ENCODE data around the gene PRMT3.
A peak's percentile ranks its signal among the peaks of the same experiment; 100 is the strongest.
"Not testable (repeated sequence)": the region's sequence is repeated elsewhere in the genome, so short reads cannot be mapped to it uniquely, and the experiment has no call there.

PRMT3 gene

GRCh38 chr11:20374741-20375300 lies 12.7 kb upstream of the PRMT3 start:
- DNase-seq = no peak

- DNase-seq = no peak
These were observed 11.3 kb upstream of the PRMT3 start for GRCh38 chr11:20376162-20376730.

- DNase-seq = not testable (repeated sequence)
These were observed 1.5 kb upstream of the PRMT3 start for GRCh38 chr11:20385996-20386395.

GRCh38 chr11:20388096-20389055 lies 860 bp downstream of the PRMT3 start:
- peak; percentile 6 for DNase-seq

DNA sequence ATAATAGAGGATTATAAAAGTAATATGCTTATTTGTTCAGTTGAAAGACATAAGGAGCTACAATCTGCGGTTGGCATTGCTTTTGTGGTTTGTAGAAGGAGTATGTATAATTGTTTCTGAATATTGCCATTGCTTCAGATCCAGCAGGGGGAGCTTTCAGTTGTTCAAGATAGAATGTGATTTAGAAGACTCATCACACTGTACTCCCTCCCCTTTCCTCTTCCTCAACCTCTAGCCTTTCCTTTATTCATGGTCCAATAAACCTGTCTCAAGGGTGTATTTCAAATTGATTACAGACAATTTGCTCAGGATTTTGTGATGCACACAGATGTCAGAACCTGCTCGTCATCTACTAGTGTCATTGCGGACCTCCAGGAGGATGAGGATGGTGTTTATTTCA lies 9.8 kb downstream of the PRMT3 start:
- peak; percentile 51 for DNase-seq

DNA sequence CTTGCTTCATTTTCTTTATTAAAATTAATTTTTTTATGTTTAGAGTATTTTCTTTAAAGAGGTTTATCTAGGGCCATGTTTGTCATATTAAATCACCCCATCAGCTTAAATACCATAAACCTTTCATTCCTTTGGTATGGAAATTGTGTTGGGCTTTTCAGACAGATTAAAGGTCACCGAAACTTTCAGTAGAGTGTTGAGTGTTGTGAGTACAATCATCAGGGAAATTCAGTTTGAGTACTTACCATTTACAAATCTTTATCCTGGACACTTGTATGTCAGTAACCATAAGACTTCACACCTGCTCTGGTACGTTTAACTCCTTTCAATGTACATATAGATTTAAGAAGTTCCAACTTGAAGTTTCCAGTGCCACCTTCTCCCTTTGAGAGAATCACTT lies 12.0 kb downstream of the PRMT3 start:
- DNase-seq = no peak

DNA sequence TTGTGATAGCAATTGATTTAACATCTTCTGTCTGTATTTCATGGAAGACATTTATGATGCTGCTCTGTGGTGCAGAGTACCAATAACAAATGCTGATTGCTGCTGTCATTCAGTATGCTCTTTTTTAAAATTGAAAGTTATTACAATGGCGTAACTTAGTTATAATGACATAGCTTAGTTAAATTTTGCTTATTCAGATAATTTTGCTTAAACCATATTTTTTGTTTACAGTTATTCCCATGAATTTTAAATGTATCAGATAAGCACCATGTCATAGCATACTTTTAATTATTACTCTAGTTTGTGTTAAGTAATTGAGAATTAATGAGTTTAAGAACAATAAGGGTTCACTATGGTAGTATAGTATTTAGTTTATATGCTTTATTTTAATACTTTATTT lies 15.5 kb downstream of the PRMT3 start:
- no peak for DNase-seq

DNA sequence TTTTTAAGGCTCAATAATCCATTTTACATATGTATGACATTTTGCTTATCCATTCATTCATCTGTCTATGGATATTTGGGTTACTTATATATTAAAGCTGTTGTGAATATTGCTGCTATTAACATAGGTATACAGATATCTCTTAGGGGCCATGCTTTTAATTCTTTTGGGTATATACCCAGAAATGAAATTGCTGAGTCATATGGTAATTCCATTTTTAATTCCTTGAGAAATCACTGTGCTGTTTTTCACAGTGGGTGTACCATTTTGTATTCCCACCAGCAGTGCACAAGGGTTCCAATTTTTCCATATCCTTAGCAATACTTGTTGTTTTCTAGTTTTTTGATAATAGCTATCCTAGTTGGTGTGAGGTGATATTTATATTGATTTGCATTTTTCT lies 19.0 kb downstream of the PRMT3 start:
- DNase-seq = no peak

DNA sequence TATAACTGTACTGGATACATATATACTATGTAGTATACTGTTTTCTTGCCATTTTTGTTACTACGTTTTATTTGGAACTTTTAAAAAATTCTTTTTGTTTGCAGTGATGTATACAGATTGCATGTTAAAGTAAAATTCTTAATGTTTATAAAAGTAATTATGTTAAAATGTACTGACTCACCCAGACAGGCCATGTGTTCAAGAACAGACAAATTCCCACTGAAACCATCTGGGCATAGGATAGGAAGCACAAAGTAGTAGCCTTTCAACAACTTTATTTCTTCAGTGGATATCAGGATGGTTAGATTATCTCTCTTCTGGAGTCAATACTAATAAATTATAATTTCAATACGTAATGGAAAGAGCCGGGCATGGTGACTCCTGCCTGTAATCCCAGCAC lies 19.8 kb downstream of the PRMT3 start:
- DNase-seq = no peak

DNA sequence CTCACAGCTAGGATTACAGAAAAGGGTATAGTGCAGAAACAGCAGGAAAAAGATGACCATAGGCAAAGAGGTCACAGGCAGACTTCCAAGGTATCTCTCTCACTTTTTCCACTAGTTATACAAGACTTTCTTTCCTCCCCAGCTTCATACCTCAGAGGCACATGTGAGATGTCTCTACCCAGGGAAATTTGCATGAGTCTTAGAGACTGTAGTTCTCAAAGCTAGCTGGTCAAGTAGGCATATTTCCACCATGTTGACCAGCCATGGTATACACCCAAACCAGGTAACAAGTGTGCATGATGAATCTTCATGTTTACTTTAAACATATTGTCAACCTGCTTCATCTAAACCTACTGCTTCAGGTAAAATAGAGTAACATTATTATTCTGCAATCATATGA lies 27.9 kb downstream of the PRMT3 start:
- DNase-seq = no peak

GRCh38 chr11:20417771-20418170 lies 30.3 kb downstream of the PRMT3 start:
- no peak for DNase-seq

DNA sequence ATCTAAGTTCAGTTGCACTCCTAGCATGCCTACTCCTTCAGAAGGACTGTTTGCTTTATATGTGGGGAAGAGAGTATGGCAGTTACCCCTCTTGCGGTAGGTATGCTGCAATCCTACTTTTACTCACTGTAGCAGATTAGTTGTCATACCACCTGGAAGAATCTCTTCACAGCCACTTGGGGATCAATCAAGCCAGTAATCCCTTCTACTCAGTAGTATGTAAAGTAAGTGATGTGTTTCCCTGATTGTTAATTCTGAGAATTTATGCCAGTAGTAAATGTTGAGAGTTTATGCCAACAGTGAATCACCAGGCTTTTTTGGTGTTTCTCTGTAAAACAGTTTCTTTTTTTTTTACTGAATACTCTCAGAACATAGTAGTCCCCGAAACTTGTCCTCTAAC lies 34.4 kb downstream of the PRMT3 start:
- DNase-seq = no peak

DNA sequence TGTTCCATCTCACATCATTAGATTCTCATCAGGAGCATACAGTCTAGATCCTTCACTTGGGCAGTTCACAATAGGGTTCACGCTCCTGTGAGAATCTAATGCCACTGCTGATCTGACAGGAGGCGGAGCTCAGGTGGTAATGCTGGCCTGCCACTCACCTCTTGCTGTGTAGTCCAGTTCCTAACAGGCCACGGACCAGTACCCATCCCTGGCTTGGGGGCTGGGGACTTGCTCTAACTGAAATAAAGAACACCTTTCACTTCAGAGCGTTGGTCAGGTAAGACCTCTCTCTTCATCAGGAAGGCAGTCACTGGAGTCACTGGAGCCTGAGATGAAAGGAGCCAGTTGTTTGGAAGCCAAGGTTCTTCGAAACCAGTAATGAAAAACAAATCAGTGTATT lies 41.7 kb downstream of the PRMT3 start:
- DNase-seq = no peak

DNA sequence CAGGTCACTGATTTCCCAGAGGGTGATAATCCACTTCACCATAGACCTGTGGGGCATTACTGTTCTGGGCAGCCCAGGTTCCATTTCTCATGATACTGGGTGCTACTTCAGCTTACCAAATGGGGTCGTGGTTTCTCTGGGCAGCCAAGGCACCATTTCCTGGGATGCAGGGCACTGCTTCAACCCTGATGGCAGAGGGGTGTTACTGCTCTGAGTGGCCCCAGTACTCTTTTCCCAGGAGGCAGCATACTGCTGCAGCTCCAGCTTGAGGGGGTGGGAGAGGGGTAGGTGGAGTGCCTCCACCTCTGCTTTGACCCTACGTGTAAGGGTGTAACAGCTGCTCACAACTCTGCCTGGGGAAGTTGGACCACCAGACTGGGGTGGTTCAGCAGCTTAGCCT lies 51.1 kb downstream of the PRMT3 start:
- no peak for DNase-seq

DNA sequence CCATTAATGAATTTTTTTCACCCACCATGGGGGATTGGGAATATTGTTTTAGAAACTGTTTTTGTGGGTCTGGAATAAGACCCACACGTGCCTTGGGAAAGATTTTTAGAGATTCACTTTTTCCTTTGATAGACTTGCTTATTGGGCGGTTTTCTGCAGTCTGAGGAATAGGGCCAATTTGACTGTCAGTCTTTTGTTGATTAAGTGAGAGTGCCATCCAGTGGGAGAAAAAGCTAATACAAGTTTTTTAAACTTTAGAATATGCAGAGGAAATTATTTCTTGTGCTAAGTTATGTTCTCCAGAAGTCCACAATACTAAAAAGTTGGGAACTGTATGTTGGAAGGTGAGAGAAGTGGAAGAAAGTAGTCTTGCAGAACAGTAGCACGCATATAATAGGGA lies 56.1 kb downstream of the PRMT3 start:
- DNase-seq = peak; percentile 12

GRCh38 chr11:20444535-20444934 lies 57.0 kb downstream of the PRMT3 start:
- no peak for DNase-seq

GRCh38 chr11:20448834-20449233 lies 61.3 kb downstream of the PRMT3 start:
- DNase-seq = no peak

- no peak for DNase-seq
These were observed 63.3 kb downstream of the PRMT3 start for GRCh38 chr11:20450829-20451228.

- DNase-seq = no peak
These were observed 64.1 kb downstream of the PRMT3 start for GRCh38 chr11:20451568-20451967.

- DNase-seq = no peak
These were observed 65.1 kb downstream of the PRMT3 start for GRCh38 chr11:20452585-20452984.

GRCh38 chr11:20453657-20454316 lies 66.3 kb downstream of the PRMT3 start:
- no peak for DNase-seq

- no peak for DNase-seq
These were observed 69.7 kb downstream of the PRMT3 start for GRCh38 chr11:20457001-20457799.

All from CD4-positive, alpha-beta T cell treated with Interleukin-12 subunit alpha and Interleukin-12 subunit beta, for 1 hour (primary cell).